A172 (cell line): ENCODE data around the gene PTGER1. TPM values are rescaled to one million over a fixed set of nuclear protein-coding genes. Genes with fewer than 3 reads are reported as not detected.
"Not testable (repeated sequence)": the region's sequence is repeated elsewhere in the genome, so short reads cannot be mapped to it uniquely, and the experiment has no call there.

Experiments
- DNase-seq: peaks from one replicate; pipeline ENCODE4 v3.0.0-alpha.2; 2015; ENCODE audit warnings: low spot score
- total RNA-seq: library from RNA; depleted of rRNA; stranded (reverse); fragments of >200 nt; shearing (Covaris generic); gene quantifications from 2 replicates; pipeline ENCODE4 v1.2.3, GENCODE V29; 2014

Gene PTGER1
- total RNA-seq, 1 experiment from 2014 or later: not detected

DNA sequence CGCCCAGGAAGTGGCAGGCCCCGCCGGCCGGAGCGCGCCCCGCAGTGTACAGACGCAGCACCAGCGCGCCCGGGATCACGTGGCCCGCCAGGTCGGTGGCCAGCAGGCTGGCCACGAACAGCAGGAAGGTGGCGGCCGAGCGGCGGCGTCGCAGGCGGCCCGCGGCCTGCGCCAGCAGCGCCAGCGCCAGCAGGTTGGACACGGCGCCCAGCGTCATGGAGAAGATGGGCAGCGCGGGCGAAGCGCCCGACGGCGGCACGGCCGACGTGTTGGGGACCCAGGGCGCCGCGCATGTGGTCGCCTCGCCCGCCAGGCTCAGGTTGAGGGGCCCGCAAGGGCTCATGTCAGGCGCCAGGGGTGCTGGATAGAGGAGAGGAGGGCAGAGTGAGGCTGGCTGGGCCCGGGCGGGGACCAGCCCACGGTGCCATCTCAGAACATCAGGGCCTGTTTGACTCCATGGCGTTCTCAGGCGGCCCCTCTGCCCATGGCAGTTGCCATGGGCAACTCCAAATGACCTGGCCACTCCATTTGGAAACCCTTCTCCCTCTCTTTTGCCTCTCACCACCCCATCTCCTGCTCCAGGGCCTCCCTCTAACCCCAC, 1.1 kb downstream of the PTGER1 start:
- no peak for DNase-seq

DNA sequence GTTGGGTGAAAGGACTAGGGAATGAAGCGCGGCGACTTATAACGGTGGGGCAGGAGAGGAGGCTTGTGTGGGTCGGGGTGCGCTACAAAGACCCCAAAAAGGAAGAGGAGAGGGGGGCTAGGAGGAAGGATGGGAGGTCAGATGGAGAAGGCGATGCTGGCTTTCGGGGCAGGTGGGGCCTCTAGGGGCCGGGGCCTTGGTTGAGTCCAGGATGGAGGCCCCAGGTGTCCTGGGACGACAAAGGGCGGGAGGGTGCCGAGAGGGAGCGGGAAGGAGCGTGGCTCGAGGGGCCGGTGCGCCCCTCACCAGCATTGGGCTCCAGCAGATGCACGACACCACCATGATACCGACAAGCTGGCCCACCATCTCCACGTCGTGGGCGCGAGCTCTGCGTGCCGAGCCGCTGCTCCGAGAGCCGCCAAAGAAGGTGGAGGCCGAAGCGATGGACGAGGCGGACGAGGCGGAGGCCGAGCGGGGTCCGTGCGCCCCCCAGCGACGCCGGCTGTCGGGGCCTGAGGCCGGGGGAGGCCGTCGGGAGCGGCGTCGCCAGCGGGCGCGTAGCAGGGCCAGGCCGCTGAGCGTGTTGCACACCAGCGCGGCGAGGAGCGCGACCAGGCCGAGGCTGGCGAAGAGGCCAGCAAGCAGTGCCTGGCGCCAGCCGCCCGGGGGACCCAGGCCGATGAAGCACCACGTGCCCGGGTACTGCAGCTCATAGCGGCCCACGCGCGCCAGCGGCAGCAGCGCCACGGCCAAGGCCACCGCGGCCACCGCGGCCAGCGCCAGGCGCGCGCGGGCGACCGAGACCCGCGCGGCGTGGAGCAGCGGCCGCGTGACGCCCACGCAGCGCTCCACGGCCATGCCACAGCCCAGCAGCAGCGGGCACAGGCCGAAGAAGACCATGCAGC, 1.8 kb downstream of the PTGER1 start:
- DNase-seq: no peak

DNA sequence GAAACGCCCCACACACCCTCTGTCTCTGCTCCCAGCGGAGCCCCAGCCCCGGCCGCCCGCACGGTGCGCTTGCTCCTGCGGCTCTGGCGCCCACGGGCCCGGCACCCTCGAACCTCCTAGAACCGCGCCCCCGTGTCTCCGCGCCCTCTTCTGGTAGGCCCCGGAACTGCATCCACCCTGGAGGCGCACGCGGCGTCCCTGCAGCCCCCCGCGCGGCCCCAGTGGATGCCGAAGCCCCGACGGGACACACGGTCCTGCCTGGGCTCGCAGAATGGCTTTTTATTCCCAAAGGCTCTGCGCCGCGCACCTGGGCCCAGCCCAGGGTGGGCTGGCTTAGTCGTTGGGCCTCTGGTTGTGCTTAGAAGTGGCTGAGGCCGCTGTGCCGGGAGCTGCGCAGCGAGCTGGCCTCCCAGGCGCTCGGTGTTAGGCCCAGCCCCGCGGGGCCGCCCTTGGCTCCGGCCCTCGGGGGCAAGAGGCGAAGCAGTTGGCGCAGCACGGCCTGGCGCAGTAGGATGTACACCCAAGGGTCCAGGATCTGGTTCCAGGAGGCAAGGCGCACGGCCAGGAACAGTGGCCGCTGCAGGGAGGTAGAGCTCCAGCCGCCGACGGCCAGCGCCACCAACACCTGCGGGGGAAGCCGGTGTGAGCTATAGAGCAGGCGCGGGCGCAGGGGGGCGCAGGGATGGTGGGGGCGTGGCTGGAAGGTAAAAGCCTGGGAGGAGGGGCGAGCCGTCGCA, 2.8 kb downstream of the PTGER1 start:
- no peak for DNase-seq

DNA sequence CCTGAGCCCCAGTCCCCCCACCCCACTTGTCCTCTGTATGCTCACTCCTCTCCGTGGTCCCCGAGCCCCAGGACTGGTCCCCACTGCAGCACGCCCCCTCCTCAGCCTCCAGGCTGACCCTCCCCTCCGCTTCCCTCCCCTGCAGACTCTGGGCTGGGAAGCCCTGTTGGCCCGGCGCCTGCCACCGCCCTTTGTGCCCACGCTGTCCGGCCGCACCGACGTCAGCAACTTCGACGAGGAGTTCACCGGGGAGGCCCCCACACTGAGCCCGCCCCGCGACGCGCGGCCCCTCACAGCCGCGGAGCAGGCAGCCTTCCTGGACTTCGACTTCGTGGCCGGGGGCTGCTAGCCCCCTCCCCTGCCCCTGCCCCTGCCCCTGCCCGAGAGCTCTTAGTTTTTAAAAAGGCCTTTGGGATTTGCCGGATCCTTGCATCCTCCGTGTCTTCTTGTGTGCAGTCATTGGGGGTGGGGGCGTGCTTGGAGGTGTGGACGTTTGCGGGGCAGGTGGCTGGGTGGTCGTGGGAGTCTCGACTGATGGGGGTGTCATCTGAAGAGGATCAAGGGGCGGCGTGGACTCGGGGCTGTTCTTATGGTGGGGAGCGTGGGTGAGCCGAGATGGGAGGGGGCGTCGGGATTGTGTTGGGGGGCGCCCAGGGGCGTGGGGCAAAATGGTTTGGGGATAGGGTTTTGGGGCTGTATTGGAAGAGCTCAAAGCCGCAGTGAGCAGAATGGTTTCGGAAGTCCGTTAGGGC, 3.5 kb downstream of the PTGER1 start:
- no peak for DNase-seq

DNA sequence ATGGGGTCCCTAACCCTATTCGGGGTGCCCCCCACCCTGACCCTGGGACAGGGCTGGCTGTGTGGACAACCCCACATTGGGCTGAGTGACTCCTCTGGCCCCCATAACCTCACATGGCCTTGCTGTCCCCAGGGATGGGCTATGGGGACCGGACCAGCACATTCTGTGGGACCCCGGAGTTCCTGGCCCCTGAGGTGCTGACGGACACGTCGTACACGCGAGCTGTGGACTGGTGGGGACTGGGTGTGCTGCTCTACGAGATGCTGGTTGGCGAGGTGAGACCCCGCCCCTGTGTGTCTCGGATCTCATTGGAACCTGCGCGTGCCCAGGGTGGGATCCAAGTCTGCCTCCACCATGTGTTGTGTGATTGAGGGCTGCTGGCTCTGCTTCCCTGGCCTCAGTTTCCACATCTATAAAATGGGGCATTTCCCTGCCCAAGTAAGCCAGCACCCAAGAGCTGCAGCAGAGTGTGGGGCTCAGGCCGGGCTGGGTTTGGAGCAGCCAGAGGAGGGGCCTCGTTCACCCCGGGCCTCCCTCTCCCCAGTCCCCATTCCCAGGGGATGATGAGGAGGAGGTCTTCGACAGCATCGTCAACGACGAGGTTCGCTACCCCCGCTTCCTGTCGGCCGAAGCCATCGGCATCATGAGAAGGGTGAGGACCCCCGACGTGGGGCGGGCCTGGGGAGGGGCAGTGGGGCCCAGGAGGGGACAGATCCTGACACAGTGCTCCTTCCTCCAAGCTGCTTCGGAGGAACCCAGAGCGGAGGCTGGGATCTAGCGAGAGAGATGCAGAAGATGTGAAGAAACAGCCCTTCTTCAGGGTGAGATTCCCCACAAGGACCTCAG, 4.9 kb downstream of the PTGER1 start:
- no peak for DNase-seq

DNA sequence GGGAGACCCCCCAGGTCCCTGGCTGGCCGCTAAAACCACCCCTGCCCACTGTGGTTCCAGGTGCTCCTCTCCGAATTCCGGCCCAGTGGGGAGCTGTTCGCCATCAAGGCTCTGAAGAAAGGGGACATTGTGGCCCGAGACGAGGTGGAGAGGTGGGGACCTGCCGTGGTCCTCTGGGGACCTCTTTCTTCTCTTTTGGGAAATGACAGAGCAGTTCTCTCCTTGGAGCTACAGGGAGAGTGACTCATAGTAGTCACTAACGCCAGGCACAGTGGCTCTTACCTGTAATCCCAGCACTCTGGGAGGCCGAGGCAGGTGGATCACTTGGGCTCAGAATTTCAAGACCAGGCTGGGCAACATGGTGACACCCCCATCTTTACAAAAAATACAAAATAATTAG, 7.3 kb downstream of the PTGER1 start:
- no peak for DNase-seq

DNA sequence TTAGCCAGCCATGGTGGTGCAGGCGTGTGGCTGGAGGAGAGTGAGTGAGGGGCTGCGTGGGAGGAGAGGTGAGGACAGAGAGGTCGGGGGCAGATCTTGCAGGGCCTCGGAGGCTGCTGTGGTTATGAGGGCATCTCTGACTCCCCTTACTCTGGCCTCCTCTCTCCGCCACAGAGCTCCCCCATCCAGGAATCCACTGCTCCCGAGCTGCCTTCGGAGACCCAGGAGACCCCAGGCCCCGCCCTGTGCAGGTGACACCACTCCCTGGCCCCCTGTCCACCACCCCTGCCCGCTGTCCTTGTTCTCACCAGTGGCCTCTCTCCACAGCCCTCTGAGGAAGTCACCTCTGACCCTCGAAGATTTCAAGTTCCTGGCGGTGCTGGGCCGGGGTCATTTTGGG, 7.8 kb downstream of the PTGER1 start:
- DNase-seq: no peak

DNA sequence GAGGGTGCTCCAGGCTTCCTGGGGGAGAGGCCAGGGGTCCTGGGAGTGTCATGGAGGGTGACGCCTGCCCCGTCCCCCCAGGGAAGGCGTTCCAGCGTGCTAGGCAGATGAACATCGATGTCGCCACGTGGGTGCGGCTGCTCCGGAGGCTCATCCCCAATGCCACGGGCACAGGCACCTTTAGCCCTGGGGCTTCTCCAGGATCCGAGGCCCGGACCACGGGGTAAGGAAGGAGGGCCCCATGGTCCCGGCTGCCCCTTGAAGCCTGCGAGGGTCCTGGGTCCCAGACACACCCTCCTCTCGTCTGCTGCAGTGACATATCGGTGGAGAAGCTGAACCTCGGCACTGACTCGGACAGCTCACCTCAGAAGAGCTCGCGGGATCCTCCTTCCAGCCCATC, 11.4 kb downstream of the PTGER1 start:
- no peak for DNase-seq

DNA sequence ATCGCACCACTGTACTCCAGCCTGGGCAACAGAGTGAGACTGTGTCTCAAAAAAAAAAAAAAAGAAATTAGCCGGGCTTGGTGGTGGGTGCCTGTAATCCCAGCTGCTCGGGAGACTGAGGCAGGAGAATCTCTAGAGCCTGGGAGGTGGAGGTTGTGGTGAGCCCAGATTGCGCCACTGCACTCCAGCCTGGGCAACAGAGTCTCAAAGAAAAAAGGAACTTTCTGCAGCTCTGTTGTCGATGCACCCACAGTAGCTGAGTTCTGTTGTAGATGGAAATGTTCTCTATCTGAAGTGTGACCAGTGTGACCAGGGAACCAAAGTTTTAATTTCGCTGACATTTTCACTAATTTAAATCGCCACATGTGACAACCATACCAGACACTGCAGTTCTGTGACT, 12.8 kb downstream of the PTGER1 start:
- DNase-seq: not testable (repeated sequence)

DNA sequence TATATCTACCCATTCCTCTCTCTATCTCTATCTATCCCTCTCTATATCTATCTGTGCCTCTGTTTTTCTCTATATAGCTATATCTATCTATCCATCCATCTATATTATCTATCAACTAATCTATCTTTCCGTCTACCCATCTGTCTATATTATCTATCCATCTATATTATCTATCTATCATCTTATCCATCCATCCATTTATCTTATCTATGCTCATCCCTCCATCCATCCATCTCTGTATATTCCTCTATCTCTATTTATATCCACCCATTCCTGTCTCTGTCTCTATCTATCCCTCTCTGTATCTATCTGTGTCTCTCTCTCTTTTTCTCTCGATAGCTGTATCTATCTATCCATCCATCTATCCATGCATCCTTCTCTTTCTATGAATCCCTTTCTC, 14.2 kb downstream of the PTGER1 start:
- DNase-seq: no peak

DNA sequence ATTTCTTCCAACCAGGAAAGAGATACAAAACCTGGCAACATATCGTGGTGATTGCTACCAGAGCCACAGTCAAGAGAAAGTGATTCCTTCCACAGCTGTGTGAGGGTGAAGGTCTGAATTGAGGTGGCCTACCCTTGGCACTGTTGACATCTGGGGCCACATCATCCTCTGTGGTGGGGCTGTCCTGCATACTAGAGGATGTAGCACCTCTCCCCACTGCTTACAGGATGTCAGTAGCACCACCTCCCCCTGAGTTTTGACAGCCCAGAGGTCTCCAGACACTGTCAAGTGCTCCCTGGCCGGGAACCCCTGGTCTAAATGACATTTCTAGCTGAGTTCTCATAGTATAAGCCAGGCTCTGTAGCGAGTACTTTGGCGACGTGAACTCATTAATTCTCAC, 15.5 kb downstream of the PTGER1 start:
- DNase-seq: no peak

DNA sequence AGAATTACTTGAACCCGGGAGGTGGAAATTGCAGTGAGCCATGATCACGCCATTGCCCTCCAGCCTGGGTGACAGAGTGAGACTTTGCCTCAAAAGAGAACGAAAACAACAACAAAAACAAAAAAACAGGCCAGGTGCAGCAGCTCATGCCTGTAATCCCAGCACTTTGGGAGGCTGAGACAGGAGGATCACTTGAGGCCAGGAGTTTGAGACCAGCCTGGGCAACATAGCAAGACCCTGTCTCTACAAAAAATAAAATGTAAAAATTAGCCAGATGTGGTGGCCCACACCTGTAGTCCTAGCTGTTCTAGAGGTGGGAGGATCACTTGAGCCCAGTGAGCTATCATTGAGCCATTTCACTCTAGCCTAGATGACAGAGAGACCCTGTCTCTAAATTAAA, 22.9 kb downstream of the PTGER1 start:
- DNase-seq: not testable (repeated sequence)

DNA sequence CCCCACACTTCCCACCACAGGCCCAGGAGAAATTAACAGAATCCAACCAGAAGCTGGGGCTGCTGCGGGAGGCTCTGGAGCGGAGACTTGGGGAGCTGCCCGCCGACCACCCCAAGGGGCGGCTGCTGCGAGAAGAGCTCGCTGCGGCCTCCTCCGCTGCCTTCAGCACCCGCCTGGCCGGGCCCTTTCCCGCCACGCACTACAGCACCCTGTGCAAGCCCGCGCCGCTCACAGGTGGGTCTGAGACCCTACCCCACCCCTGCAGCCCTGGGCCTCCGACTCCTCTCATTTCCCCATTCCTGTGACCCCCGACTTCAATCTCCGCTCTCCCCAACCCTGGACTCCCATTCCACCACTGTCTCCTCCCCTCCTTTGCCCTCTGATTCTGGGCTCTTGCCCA, 24.3 kb downstream of the PTGER1 start:
- DNase-seq: no peak

DNA sequence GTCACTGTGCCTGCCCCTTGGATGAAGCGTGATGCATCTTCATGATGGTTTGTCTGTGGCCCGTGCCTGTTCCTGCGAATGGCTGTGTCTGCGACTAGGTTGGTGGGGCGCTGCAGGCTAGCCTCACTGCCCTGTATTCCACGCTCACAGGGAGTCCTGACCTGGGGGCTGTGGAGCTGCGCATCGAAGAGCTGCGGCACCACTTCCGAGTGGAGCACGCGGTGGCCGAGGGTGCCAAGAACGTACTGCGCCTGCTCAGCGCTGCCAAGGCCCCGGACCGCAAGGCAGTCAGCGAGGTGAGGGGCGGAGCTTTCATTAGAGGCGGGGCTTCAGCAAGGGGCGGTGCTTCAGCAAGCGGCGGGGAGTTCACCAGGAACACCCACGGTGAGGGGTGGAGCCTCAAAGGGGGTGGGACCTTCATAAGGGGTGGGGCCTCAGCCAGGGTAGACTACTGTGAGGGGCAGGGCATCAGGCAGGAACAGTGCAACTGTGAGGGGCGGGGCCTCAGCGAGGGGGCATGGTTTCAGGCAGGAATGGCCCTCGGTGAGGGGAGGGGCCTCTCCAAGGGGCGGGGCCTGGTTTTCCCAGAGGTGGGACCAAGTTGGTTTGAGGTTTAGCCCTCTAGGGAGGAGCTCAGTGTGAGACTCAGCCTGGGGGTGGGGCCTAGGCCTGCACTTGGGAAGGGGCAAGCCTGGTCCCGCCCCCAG, 24.8 kb downstream of the PTGER1 start:
- peak; percentile 82 for DNase-seq

DNA sequence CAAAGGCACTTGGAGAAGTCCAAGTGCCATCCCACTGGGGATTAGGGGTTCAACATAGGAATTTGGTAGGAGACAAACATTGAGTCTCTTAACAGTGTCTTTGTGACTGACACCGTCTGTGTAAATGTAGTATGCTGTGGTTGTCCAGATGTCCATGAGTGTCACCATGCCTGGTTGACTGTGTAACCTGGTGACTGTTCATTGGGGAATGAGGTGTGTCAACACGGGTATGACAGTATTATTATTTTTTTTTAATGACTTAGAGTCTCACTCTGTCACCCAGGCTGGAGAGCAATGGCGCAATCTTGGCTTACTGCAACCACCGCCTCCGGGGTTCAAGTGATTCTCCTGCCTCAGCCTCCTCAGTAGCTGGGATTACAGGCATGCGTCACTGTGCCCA, 25.8 kb downstream of the PTGER1 start:
- no peak for DNase-seq

DNA sequence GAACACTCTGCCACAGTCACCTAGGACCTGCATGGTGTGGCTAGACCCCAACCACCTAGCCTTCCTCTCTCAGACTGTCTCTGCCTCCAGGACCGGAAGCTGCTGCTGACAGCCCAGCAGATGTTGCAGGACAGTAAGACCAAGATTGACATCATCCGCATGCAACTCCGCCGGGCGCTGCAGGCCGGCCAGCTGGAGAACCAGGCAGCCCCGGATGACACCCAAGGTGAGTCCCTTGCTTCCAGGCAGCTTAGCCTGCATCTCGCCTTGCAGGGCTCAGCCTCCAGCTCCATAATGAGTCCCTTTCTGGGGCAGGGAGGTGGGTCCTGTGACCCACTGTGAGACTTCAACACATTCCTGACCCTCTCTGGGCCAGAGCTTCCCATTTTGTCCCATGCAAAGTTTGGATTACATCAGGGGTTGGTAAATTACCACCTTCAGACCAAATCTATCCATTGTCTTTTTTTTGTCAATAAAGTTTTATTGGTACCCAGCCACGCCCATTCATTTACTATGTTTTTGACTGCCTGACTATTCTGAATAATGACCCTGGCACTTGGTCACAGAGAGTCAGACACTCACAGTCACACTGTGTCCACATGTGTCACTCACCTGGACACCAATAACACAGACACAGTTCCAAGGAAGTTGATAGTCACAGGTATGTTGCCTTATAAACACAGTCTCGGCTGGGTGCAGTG, 28.7 kb downstream of the PTGER1 start:
- no peak for DNase-seq

DNA sequence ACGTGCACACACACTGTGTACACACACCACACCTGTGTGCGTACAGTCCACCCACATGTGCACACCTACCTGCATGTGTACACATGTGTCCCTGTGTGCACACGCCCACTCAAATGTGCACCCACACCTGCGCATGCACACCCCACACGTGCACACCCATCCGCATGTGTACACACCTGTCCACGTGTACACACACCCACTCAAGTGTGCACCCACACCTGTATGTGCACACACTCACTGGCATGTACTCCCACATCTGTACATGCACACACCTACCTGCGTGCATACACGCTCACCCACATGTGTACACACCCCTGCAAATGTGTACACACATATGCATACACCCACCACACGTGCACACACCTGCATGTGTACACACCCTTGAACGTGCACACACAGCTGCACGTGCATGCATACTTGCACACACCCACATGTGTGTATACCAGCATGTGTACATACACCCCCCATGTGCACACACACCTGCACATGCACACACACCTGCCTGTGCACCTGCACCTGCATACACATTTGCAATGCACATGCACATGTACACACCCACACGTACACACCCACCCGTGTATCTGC, 31.4 kb downstream of the PTGER1 start:
- no peak for DNase-seq

DNA sequence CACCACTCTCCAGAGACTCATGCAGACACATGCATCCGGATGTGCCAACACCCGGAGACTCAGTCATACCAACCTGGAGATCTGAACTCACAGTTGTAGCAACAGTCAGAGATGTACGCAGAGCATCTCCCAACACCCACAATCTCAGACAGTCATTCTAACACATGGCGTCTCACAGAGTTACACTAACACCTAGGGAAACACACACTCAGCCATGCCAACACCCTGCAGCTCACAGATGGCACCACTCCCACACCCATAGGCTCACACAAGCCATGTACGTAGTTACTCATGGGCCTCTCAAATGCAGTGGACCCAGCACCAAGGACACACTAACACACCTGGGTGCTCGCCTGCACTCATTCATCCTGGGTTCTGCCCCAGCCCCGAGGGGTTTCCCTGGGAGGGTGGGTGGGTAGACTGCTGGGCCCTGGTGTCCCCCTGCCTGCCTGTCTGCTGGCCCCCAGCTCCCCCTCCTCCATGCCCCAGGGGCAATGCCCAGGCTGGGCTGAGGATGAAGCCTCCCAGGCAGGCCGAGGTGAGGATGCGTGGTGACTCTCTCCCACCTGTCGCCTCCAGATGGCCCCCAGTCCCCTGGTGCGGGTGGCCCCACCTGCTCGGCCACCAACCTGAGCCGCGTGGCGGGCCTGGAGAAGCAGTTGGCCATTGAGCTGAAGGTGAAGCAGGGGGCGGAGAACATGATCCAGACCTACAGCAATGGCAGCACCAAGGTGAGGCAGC, 32.1 kb downstream of the PTGER1 start:
- DNase-seq: no peak
